GM19351 (cell line): ENCODE data around the gene CACTIN.
"Not testable (repeated sequence)": the region's sequence is repeated elsewhere in the genome, so short reads cannot be mapped to it uniquely, and the experiment has no call there.

ENCODE experiments used
- ATAC-seq: cut with Tn5 transposase; IDR thresholded peaks from one replicate; pipeline ENCODE4 v1.9.1; 2021; ENCODE audit warnings: mild to moderate bottlenecking, moderate library complexity; ENCODE audit not compliant: unreplicated experiment

CACTIN gene

DNA sequence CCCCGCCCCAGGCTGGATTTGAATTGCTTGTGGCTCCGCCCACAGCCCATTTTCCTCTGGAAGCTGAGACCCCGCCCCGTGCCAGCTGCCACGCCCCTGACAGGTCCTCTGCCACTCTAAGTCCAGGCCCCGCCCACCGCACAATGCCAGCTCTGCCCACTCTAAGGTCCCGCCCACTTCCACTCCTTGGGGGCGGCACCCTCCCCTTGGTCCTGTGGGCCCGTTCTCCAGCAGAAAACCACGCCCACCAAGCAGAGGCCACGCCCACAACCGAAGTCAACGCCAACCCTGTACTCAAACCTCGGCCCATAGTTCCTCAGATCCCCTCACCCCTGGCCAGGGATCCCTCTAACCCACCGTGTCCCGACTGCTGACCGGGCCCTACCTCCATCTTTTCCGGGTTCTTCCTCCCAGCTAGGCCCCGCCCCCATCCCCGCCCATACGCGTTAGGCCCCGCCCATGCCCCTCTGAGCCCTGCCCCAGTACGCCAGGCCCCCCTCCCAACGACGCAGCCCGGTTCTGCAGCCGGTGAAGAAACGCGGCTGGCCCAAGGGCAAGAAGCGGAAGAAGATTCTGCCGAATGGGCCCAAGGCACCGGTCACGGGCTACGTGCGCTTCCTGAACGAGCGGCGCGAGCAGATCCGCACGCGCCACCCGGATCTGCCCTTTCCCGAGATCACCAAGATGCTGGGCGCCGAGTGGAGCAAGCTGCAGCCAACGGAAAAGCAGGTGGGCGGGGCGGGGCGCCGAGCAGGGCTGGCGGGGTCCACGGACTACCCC is 52.5 kb downstream of the CACTIN start:
- no peak for ATAC-seq

DNA sequence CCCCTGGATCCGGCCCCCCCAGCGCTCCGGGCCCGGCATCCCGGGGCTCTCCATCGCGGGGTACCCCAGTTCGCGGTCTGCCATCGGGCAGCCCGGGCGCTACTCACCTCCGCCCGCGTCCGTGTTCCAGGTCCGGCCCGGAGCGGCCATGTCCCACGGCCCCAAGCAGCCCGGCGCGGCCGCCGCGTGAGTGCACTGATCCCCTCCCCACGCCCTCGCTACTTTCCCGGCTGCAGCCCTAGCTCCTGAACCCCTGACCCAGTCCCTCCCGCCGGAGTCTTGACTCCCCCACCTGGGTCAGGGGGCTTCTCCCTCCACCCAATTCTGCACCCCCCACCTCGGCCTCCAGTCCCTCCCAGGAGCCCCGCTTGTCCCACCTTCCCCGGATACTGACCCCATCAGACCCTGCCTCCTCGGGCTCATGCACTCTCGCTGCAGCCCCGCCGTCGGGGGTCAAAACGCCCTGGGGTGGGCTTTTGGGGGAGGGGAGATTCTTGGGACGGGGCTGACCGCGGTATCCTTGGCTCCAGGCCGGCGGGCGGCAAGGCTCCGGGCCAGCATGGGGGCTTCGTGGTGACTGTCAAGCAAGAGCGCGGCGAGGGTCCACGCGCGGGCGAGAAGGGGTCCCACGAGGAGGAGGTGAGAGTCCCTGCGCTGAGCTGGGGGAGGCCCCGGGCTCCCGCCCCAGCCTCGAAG is 53.3 kb downstream of the CACTIN start:
- no peak for ATAC-seq

DNA sequence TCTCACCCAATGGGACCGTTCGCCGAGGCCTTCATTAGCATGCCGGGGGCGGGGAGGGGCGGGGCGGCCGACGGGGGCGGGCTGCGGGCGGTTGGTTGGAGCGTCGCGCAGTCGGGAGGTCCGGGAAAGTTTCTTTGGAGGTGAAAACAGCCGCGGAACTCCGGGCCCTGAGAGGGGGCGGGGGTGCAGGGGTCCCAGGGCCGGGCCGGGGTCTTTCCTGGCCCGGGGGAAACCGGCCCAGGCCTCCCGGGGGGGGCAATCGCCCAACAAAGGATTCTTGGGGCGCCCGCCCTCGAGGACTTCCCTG is 53.8 kb downstream of the CACTIN start, which contains the start of gene HMG20B:
Gene HMG20B (plus strand): TSS at position 90 of the 307 bp plus-strand sequence. CDS start 366 bp downstream, outside the sequence.
- no peak for ATAC-seq

DNA sequence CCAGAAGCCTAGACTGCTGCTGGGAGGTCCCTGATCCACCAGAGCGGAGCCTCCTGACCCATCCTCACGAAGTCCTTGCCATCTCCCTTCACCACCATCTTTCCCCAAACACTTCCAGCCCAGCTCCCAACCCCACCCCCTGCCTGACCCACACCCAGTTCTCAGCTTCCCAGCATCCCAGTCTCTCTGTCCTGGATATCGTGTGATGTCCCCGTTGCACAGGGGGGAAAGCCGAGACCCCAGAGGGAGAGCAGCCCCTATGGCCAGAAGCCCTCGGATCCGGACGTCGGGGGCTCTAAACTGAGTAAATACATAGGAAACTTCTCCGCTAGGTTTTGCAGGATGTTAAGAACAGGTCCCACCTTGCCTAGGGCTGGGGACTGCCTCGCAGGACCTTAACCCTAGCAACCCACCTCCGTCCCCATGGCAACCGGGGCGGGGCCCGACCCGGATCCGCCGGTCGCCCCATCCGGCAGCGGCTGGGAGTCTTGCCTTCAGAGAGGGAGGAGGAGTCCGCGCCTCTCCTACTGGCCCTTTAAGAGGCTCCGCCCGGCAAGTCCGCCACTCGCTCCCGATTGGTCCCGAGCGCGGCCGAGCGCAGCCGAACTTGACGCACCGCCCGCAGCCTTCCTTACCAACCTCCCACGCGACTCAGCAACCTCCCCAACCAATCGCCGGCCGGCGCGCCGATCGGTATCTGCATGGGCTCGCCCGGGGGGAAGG is 54.3 kb downstream of the CACTIN start:
- ATAC-seq = peak; percentile 81

DNA sequence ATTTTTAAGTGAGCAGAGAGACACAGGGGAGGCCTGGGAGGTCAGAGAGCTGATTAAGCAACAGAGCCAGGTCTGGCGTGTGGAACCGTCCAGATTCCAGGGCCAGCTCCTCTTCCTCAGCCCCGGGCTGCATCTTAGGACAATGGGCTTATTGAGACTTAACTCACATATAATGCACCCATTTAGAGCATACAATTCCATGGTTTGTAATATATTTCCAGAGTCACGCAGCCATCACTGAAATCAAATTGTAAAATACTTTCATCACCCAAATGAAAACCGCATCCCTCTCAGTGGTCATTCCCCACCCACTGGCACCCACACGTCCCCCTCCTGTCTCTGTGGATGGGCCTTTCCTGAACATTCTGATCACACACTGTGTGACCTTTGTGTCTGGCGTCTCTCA is 56.0 kb downstream of the CACTIN start:
- ATAC-seq = no peak

DNA sequence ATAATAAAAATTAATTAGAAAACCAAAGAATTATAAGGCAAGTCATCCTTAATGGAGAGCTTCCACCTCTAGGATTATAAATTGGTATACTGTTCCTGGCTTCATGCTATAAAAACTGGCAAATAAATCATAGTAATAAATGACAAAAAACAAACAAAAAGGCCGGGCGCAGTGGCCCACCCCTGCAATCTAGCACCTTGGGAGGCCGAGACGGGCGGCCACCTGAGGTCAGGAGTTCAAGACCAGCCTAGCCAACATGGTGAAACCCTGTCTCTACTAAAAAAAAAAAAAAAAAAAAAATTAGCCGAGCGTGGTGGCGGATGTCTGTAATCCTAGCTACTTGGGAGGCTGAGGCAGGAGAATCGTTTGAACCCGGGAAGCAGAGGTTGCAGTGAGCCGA is 56.5 kb downstream of the CACTIN start:
- ATAC-seq = not testable (repeated sequence)

DNA sequence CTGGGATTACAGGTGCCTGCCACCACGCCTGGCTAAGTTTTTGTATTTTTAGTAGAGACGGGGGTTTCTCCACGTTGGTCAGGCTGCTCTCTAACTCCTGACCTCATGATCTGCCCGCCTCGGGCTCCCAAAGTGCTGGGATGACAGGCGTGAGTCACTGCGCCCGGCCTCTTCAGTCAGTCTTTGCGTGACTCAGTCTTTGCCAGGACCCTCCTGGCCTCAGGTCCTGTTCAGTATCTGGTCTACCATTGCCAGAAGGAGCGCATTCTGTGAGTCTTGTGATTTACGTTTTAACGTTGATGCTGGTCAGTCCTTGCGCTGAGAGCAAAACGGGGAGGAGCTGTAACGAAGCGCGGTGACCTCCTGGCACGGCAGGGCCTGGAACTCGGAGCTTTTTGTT is 61.5 kb downstream of the CACTIN start:
- no peak for ATAC-seq

DNA sequence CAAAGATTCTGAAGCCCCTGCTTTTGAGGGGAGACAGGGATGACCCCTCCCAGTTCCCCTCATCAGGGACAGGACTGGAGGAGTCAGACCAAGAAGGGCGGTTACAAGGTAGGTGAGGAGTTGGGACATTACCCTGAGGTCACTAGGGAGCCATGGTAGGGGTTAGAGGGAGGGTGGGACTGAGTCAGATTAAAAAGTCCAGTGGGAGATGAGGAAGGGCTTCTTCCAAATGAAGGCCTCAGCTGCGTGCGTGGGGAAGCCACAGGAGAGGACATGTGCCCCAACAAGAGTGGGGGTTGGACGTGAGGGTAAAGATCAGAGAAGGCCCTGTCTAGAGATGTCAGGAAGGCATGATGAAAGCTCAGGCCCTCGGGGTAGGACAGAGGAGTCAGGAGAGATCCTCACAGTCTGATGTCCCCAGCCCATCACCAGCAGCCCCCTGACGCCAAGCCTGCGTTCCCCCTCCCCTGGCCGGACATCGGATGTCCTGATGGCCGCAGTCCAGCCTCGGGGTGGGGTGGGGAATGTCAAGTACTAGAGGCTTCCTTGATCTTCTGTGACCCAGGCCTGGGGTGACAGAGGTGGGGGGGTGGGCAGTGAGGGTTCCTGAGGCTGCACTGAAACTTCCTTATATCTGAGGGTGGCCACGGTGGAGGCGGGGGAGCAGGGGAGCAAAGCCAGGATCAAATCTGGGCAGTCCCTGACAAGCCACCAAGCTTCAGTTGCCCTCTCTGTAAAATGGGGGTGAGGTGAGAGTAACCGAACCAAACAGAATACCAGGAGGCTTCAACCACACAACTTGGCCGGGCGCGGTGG is 62.7 kb downstream of the CACTIN start:
- ATAC-seq = no peak
